Astrocyte of the cerebellum (primary cell): ENCODE results near the gene PTPN14.
A peak's percentile ranks its signal among the peaks of the same experiment; 100 is the strongest.
"Not testable (repeated sequence)": the region's sequence is repeated elsewhere in the genome, so short reads cannot be mapped to it uniquely, and the experiment has no call there.

Experiments
- DNase-seq: peaks from one replicate; pipeline ENCODE4 v3.0.0-alpha.2; 2011; ENCODE audit warnings: low read depth
- H3K4me3 ChIP-seq: 2 replicates; pipeline ENCODE4 v1.5.1; 2011; ENCODE audit warnings: mild to moderate bottlenecking, low read depth, low read length, moderate library complexity
- in situ Hi-C: cut with HindIII; loops from 2 replicates; pipeline ENCODE4 v1.10.0; 2017; ENCODE audit warnings: low sequenced_read_pairs
- TF ChIP-seq, protein P1 (sequence below): IDR thresholded peaks from 2 replicates; pipeline ENCODE4 v1.5.1; 2012; ENCODE audit warnings: low read length, low read depth, moderate library complexity, mild to moderate bottlenecking; ENCODE audit errors: missing control alignments

PTPN14 gene

DNA sequence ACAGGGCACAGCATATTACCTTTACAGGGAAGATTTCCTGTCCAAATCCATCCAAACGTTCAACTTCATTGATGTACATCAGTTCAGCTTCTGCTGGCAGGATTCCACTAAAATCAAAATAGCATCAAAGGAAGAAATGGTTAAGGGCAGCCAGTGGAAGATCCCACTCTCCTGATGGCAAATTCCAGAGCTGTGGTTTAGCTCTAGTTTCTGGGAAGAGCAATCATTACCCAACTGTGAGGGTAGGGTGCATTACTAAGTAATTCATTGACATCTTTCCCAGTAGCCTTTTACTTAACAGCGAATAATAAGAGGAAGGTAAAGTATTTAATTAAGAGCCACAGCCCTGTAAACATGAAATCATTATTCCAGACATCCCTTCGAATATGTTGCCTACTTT is 149.7 kb downstream of the PTPN14 start:
- peak; percentile 49 for DNase-seq
- TF ChIP-seq, protein P1, sequence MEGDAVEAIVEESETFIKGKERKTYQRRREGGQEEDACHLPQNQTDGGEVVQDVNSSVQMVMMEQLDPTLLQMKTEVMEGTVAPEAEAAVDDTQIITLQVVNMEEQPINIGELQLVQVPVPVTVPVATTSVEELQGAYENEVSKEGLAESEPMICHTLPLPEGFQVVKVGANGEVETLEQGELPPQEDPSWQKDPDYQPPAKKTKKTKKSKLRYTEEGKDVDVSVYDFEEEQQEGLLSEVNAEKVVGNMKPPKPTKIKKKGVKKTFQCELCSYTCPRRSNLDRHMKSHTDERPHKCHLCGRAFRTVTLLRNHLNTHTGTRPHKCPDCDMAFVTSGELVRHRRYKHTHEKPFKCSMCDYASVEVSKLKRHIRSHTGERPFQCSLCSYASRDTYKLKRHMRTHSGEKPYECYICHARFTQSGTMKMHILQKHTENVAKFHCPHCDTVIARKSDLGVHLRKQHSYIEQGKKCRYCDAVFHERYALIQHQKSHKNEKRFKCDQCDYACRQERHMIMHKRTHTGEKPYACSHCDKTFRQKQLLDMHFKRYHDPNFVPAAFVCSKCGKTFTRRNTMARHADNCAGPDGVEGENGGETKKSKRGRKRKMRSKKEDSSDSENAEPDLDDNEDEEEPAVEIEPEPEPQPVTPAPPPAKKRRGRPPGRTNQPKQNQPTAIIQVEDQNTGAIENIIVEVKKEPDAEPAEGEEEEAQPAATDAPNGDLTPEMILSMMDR = no peak
- H3K4me3 ChIP-seq = no peak overlapping the region
- in situ Hi-C loops = no loop called here

DNA sequence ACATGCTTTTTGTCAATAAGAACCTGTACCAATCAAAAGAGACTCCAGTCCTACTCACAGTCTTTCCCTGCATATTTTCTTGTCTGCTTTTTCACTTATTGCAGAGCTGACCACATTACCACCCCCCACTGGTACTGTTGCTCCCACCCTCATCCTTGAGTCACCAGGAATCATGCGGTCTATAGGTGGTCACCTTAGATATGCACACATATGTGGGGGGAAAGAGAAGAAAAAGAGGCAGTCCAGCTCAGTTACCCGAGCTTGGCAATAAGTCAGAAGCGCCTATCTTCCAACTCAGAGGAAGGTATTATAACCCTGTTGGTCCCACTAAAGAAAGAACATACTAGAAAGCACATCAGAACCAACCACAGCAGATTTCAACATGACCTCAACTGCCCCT is 151.3 kb downstream of the PTPN14 start:
- TF ChIP-seq, protein P1 = no peak
- peak; percentile 79 for DNase-seq
- in situ Hi-C loops = no loop called here
- no peak overlapping the region for H3K4me3 ChIP-seq

DNA sequence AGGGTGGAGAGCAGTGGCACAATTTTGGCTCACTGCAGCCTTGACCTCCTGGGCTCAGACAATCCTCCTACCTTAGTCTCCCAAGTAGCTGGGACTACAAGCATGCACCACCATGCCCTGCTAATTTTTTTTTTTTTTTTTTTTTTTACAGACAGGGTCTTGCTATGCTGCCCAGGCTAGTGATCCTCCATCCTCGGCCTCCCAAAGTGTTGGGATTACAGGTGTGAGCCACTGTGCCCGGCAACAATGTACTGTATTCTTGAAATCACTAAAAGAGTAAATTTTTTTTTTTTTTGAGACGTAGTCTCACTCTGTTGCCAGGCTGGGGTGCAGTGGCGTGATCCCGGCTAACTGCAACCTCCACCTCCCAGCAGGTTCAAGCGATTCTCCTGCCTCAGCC is 152.9 kb downstream of the PTPN14 start:
- no peak overlapping the region for H3K4me3 ChIP-seq
- in situ Hi-C loops = no loop called here
- TF ChIP-seq, protein P1 = no peak
- DNase-seq = no peak

DNA sequence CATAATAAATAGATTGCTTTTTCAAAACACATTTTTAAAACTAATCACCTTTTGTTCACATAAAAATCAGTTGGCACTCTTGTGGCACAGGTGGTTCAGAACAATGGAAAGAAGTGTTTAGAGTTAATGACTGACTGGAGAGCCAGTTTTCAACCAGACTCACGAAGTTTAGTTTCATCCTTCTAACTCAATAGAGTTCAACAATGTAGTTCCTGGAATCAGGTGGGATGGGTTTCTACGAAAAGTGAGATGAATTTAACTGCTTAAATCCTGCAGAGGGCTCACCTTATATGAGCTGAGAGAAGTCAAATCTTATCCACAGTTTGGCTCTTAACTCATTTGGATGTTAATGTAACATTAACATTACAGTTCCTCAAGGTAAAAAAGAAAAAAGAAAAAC is 153.9 kb downstream of the PTPN14 start:
- TF ChIP-seq, protein P1 = no peak
- DNase-seq = no peak
- in situ Hi-C loops = no loop called here

DNA sequence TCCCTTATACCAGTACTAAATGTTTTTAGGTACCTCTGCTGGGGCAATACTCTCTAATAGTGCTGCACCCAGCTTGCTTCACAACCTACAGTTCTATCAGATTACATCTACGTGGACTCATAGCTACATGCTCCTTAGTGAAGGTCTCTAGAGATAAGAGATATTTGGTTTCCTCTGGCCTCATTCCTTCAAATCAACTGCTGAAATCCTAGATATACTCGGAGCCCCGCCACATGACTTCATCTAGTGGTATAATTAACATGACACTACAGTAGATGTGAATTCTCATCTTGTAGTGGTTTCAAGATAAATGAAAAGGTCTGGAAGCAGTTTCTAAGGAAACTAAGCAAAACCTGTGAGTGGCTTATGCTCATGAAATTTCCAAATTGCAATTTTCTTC is 155.1 kb downstream of the PTPN14 start:
- TF ChIP-seq, protein P1 = no peak
- in situ Hi-C loops = no loop called here
- no peak for DNase-seq
- no peak overlapping the region for H3K4me3 ChIP-seq

More for the DNA sequence above, 153.9 kb downstream of the PTPN14 start:
- H3K4me3 ChIP-seq = no peak overlapping the region

DNA sequence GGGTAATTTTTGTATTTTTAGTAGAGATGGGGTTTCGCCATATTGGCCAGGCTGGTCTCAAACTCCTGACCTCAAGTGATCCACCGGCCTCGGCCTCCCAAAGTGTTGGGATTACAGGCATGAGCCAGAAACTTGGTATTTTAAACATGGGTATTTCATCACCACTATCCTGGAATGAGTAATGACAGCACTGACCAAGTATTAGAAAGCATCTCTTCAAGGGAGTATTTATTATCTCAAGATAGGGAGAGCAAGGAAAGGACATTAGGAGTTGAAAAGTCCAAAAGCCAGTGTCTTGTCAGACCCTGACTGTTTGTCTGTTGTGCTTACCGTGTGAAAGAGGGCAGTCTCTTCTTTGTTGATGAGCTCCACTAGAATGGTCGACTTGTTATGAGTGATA is 156.8 kb downstream of the PTPN14 start:
- H3K4me3 ChIP-seq, in situ Hi-C loops, DNase-seq: not testable (repeated sequence)

DNA sequence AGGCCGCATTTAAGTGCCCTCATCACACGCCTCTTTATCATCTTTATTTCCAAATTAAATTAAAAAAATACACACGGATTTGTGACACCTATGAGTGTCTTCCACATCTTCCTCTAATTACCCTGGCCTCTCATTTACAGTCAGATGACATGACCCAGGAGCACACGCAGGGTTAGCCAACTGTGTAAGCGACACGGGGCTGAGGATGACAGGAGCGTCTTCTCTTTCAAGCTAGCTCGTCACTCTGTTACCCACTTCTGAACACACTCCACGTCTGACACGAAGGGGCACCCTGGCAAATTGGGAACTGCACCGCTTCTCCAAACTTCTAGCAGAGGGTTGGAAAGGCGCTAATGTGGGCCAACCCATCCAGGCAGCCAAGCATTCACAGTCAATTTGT is 158.3 kb downstream of the PTPN14 start:
- H3K4me3 ChIP-seq = no peak overlapping the region
- in situ Hi-C loops = no loop called here
- no peak for DNase-seq
- TF ChIP-seq, protein P1 = no peak
